Fibroblast of the aortic adventitia (primary cell): Measurements from ENCODE around the gene SMARCA4. TPM values are rescaled to one million over a fixed set of nuclear protein-coding genes. Genes with fewer than 3 reads are reported as not detected.

ENCODE experiments used
- DNase-seq: peaks from one replicate; pipeline ENCODE4 v3.0.0-alpha.2; 2010; ENCODE audit warnings: low read depth
- H3K4me3 ChIP-seq: 2 replicates; pipeline ENCODE4 v1.5.1; 2011; ENCODE audit warnings: low read depth, mild to moderate bottlenecking, control low read depth, low read length, moderate library complexity
- CTCF ChIP-seq: IDR thresholded peaks from 2 replicates; pipeline ENCODE4 v1.5.1; 2011; ENCODE audit warnings: mild to moderate bottlenecking, low read length, control low read depth, inconsistent platforms; ENCODE audit not compliant: insufficient read depth
- total RNA-seq: library from RNA; depleted of rRNA; stranded (reverse); fragments of >200 nt; gene quantifications from 2 replicates; pipeline ENCODE4 v1.2.3, GENCODE V29; 2012; ENCODE audit warnings: low replicate concordance

Gene SMARCA4
- total RNA-seq, 1 donor: 63.8 TPM

- H3K4me3 ChIP-seq: no peak overlapping the region
- TF ChIP-seq CTCF: no peak
- DNase-seq: no peak
Measured at GRCh38 chr19:11005521-11005920, 44.7 kb downstream of the SMARCA4 start.

- DNase-seq: no peak
- no peak for TF ChIP-seq CTCF
Measured at GRCh38 chr19:11007385-11007784, 46.6 kb downstream of the SMARCA4 start.

GRCh38 chr19:11007962-11008532 is 47.2 kb downstream of the SMARCA4 start:
- TF ChIP-seq CTCF: no peak
- no peak overlapping the region for H3K4me3 ChIP-seq
- DNase-seq: no peak

More at GRCh38 chr19:11007385-11007784, 46.6 kb downstream of the SMARCA4 start:
- no peak overlapping the region for H3K4me3 ChIP-seq

GRCh38 chr19:11010041-11010440 is 49.2 kb downstream of the SMARCA4 start:
- H3K4me3 ChIP-seq: no peak overlapping the region
- TF ChIP-seq CTCF: no peak

GRCh38 chr19:11012507-11012906 is 51.7 kb downstream of the SMARCA4 start:
- H3K4me3 ChIP-seq: no peak overlapping the region
- no peak for DNase-seq
- TF ChIP-seq CTCF: no peak

More at GRCh38 chr19:11010041-11010440, 49.2 kb downstream of the SMARCA4 start:
- no peak for DNase-seq

GRCh38 chr19:11013771-11014170 is 52.9 kb downstream of the SMARCA4 start:
- TF ChIP-seq CTCF: no peak
- H3K4me3 ChIP-seq: no peak overlapping the region
- DNase-seq: no peak

GRCh38 chr19:11014403-11014911 is 53.6 kb downstream of the SMARCA4 start:
- DNase-seq: no peak
- no peak for TF ChIP-seq CTCF

More at GRCh38 chr19:11014403-11014911, 53.6 kb downstream of the SMARCA4 start:
- no peak overlapping the region for H3K4me3 ChIP-seq
